KBM-7 (cell line): Measurements from ENCODE around the gene TSC1.
"Not testable (repeated sequence)": the region's sequence is repeated elsewhere in the genome, so short reads cannot be mapped to it uniquely, and the experiment has no call there.

Experiments
- DNase-seq: peaks from one replicate; pipeline ENCODE4 v3.0.0-alpha.2; 2015
- in situ Hi-C: fragments of 300-500 bp; cut with MboI; formaldehyde crosslinking; loops from 2 replicates; pipeline ENCODE4 v1.14.3; 2020; ENCODE audit warnings: low sequenced_read_pairs, low pct_unique_long_range_greater_than_20kb, mixed read lengths

TSC1 gene

DNA sequence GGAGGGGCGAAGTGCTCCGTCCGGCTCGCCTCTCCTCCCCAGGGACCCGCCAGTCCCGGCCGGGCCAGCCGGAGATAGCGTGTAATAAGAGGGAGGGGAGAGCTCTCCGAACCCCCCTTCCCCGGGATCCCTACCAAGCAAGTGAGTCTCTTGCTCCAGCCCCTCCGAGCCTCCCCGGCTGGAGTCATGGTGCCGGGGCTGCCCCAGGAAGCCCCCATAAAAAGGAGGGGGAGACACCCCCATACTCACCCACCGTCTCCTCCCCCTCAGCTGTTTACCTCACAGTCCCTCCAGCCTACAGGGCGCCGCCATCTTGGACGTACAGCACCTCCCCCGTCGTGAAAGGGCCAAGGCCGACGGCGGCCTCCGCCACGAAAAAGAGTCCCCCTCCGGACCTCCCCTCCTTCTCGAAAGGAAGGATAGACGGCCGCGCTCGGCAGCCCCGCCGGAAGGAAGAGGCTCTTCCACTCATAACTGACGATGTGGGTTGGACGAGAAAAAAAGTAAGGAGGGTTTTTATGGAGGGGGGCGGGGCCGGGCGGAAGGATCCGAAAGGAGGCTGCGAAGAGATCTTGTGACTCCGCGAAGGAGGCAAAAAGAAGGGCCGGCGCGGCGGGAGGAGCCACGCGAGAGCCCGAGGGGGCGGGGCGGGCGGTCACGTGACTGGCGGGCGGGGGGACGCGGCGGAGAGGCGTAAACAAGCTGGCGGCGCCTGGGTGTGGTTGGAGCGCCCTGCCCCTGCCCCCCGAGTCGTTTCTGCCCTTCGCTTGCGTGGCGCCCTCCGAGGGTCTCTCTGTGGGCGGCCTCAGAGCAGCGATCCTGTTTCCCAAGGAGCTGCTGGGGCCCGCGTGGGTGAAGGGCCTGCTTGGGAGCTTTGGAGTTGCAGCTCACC, at the start of gene TSC1:
TSC1 (minus strand) TSS at position 323 of the 892 bp plus-strand sequence. CDS start 15,744 bp downstream, outside the sequence.
- DNase-seq: peak; percentile 94
- in situ Hi-C loops: no loop called here

DNA sequence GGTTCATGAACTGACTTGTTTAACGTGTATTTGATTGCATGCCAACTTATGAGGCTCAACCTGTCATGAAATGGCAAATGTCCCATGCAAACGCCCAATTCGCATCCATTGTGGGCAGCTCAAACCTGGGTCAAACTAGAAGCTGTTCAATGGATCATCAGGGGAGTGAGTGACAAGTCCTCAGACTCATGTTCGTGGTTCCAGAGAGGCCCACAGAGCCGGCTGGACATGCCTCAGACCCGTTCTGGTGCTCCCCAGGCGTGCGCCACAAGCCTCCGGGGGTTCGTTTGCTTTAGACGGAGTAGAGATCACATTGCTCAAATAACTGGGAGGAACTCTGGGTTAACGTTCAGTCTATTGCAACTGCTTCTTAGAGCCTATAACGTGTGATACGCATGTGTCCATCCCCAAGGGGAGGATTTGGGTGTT, 49.1 kb upstream of the TSC1 start:
- in situ Hi-C loops: no loop called here
- DNase-seq: no peak

DNA sequence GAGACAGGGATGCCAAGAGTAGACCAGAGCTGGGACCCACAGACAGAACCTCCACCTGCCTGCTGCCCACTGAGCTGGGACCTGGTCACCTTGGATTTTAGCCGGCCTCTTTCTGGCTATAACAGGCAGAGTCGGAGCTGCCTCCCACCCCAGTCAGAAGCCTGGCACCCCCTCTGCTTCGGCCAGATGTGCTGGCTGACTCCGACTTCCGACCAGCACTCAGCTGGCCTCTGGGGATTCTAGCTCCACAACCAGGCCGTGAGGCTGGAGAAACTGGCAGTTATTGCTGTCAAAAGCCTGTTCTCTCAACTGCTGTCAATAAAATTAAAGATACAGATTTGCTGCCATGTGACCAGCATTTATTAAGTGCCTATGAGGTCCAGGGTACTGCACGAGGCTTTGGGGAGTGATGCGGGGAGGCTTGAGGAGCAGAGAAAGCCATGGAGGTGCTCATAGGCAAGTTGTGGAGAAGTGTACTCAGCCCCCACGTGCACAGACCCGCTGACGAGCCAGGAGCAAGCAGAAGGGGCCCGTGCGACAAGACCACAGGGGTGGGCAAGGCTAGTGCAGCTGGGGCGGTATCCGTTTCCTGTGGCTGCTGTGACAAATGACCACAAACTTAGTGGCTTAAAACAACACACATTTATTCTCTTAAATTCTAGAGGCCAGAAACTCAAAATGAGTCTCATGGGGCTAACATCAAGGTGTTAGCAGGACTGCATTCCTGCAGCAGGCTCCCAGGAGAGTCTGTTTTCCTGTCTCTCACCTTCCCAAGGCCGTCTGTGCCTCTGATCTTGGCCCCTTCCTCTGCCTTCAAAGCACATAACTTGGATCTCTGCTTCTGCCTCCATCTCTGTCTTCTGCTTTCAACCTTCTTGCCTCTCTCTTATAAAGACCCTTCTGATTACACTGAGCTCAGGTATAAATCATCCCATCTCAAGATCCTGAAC, 47.2 kb upstream of the TSC1 start:
- in situ Hi-C loops: no loop called here
- peak; percentile 68 for DNase-seq

DNA sequence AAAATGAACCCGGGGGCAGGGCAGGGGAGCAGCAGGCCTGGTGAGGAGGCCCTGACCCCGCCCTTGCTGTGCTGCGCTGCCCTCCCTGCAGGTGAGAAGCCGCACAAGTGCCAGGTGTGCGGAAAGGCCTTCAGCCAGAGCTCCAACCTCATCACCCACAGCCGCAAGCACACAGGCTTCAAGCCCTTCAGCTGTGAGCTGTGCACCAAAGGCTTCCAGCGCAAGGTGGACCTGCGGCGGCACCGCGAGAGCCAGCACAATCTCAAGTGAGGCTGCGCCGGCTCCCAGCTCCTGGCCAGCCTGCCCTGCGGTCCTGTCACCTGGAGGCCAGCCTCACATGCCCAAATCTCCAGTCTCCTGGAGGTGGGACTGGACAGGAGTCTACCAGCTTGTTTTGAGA, 46.4 kb upstream of the TSC1 start:
- in situ Hi-C loops: no loop called here
- DNase-seq: no peak

DNA sequence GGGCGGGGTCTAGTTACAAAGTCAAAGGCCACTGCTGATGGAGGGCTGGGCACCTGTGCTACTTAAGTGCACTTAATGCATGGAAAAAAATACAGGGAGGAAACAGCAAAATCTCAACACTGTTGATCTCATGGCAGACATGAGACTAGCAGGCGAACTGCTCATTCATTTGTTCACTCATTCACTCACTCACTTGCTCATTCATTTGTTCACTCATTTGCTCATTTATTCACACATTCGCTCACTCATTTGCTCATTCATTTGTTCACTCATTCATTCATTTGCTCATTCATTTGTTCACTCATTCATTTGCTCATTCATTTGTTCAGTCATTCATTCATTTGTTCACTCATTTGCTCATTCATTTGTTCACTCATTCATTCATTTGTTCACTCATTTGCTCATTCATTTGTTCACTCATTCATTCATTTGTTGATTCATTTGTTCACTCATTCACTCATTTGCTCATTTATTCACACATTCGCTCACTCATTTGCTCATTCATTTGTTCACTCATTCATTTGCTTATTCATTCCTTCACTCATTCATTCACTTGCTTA, 45.7 kb upstream of the TSC1 start:
- in situ Hi-C loops, DNase-seq: not testable (repeated sequence)

DNA sequence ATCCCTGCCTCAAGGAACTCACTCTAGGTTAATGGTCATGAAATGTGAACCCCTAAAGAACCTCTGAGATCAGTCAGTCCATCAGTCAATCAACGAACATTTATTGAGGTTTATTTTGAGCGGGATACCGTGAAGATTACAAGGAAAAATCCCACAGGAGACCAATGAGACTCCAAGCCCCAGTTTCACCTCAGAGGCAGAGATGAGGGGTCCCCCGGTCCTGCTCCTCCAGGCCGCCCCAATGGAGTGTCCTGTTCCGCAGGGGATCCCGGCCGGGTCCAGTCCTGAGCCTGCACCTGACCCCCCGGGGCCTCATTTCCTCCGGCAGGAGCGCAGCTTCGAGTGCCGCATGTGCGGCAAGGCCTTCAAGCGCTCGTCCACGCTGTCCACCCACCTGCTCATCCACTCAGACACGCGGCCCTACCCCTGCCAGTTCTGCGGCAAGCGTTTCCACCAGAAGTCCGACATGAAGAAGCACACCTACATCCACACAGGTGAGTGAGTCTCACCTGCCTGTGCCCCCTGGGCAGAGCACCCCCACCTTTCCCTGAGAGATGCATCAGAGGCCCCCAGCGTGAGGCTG, 45.1 kb upstream of the TSC1 start:
- DNase-seq: no peak
- in situ Hi-C loops: no loop called here

DNA sequence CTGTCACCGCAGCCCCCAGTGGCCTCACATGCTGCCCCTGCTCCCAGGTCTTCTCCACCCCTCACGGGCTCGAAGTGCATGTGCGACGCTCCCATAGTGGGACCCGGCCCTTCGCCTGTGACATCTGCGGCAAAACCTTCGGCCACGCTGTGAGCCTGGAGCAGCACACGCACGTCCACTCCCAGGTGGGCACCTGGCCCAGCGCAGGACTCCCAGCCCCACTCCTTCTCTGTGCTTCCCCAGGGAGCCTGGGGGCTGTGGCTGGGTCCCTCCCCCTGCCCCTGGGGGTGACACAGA, 44.5 kb upstream of the TSC1 start:
- no peak for DNase-seq
- in situ Hi-C loops: no loop called here

DNA sequence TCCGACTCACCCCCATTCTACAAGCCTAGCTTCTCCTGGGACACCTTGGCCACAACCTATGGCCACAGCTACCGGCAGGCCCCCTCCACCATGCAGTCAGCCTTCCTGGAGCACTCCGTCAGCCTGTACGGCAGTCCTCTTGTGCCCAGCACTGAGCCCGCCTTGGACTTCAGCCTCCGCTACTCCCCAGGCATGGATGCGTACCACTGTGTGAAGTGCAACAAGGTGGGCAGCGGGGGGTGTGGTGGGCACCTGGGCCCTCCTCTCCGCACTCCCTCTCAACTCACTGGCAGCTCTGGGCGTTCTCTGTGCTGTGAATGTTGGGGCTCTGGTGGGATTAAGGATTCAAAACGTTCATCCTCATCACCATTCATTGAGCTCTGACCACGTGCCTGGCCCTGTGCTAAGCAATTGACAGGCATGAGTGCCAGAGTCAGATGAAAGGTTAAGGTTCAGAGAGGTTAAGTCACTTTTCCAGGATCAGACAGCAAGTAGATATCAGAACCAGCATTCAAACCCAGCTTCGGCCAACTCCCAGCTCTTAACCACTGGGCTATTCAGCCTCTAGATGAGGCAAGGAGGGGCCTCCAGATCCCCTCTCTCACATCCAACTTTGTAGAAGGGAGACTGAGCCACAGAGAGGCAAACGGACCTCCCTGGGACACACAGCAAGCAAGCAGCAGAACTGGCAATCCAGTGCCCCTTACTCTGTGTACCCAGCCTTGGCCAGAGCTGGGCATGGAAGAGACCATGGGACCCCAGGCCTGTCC, 44.0 kb upstream of the TSC1 start:
- no peak for DNase-seq
- in situ Hi-C loops: no loop called here

DNA sequence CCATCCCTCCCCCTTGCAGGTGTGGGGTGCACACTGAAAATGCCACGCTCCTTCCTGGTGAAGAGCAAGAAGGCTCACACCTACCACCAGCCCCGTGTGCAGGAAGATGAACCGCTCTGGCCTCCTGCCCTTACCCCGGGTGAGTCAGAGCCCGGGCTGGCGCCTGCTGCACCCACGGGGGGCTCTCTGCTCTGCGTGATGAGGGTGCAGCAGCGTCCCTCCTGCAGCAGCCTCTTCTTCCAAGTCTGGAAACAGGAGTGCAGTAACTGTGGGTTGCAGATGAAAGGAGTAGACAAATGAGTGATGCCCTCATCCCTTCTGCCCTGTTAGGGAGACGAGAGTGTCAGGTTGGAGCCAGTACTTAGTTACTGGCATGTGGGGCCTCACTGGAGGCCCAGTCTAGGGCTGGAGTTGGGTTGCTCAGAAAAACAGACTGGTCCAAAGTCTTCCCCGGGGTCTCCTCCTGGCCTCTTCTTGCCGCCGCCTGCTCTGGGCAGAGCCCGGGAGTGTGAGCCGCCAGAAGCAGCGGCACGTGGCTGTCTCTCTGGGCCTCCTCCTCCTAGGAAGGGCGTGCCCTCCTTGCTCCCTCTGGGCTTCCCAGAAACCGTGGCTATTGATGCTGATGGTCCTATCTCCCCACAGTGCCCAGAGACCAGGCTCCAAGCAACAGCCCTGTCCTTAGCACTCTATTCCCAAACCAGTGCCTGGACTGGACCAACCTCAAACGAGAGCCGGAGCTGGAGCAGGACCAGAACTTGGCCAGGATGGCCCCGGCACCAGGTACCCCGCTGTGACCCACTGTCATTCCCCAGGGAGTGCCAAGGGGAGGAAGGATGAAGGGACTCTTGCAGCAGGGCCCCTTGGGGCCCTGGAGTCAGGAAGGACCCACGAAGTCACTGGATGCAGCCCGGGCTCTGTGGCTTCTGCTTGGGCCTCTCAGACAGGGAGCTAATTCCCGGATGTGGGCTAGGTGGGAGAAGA, 42.5 kb upstream of the TSC1 start:
- DNase-seq: no peak
- in situ Hi-C loops: no loop called here

DNA sequence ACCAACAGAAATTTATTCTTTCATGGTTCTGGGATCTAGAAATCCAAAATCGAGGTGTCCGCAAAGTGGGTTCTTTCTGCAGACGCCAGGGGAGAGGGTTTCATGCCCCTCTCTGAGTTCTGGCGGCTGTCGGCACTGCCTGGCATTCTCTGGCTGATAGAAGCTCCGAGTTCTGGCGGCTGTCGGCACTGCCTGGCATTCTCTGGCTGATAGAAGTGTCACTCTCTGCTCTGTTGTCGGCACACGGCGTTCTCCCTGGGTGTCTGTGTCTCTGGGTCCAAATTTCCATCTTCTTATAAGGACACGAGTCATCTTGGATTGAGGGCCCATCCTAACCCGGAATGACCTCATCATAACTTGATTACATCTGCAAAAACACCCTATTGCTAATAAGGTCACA, 41.7 kb upstream of the TSC1 start:
- in situ Hi-C loops: no loop called here
- DNase-seq: no peak

DNA sequence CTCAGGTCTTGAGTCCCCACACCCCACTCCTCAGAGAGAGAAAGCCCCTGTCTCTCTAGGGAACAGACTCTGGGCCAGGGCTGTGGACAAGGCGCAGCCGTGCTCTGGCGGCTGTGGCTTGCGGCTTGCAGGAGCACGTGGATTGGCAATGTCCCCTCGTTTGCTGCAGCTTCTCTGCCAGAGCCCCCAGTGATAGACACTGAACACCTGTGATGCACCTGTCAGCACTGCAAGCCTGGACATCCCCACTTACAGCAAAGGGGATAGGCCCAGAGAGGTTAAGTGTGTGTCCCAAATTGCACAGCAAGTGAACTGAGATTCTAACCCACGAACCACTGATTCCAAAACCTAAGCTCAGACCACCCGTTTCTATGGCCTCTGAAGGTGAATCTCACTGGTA, 41.1 kb upstream of the TSC1 start:
- DNase-seq: no peak
- in situ Hi-C loops: no loop called here

DNA sequence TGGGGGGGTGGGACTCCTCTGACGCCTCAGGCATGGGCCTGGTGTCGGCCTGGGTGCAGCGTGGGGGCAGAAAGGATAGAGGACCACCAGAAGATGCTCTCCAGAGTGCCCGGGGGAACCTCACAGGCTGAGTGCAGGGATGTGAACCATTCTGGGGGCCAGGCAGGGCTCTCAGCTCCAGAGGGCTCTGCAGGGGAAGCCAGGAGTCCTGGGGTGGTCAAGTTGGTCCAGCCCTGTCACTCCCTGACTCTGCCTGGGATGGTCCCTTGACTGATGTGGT, 40.6 kb upstream of the TSC1 start:
- in situ Hi-C loops: no loop called here
- DNase-seq: no peak

DNA sequence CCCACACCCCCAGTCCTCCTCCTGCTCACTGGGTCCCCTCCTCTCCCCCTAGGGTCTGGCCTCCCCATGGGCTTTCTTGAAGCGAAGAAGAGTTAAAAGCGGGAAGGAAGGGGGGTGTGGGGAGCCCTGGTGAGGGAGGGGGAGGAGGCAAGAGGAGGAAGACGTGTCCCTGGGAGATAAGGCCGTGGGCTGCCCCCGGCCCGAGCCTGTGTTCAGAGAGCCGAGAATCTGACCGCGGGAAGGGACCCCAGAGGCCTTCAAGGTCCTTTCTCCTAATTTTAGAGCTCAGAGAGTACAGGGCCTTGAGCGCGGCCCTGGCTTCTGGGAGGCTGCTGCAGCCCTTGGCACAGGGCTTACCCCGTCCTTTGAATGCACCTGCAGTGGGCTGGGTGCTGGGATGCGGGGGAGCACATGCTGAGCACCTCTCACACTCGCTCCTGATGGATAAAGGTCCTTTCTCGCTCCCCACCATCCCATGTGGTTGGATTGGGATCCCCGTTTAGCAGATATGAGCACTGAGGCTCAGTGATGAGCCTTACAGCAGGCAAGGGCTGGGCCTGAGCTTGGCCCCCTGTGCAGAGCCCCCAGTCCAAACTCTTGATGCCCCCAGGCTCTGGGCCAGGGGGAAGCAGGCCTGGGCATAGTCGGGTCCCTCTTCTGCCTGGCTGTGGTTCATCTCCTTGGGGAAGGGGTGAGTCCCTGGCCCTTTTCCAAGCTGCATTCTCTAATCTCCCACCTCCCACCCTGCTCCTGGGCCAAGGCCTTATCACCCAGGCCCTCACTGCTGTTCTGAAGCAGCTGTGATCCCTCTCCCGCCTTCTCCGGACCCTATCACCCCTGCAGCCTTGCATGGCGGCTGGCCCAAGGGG, 40.0 kb upstream of the TSC1 start:
- peak; percentile 62 for DNase-seq
- in situ Hi-C loops: no loop called here

DNA sequence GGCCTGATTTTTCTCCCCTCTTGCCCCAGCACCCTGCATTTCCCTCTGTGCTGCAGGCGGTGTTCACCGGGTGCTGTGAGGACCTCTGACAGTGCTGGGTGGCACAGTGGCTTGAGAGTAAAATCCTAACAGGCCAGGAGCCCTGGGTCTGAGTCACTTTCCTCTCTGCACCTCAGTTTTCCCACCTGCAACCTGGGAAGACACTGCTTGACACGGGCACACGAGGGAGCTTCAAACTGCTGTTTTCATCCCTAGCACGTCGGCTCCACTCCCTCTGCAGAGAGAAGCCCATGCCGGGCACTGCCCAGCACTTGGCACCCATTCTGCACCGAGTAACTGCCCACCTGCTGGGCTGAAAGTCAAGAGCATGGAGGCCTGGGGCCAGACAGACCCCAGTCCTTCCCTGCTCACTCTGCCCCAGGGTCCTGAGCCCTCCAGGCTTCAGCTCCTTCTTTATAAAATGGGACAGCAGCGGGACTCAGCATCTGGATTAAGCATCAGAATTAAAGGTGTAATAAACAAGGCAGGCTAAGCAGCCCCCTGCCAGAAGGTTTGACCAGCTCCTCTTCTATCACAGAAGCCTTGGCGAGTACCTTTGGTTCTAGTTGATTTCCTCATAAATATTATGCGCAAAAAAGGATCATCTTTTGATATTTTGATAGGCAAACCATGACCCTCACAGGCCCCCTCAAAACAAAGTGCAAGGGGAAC, 39.2 kb upstream of the TSC1 start:
- in situ Hi-C loops: no loop called here
- no peak for DNase-seq

DNA sequence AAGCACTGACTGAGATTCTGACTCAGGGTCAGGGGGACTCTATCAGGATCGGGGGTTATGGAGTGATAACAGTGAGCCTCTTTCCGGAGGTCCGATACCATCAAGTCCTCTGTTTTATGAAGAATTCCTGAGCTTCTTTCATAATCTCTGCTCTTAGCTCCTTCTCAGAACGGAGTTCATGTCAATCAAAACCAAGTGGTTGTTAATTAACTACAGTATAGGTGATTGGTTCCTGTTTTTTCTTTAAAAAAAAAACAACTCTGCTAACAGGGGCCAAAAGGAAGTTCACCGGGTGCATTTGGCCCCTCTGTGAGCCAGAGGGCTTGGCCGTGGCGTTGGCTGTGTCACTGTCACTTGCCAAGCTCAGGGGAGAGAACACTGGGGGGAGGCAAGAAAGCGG, 38.0 kb upstream of the TSC1 start:
- peak; percentile 67 for DNase-seq

DNA sequence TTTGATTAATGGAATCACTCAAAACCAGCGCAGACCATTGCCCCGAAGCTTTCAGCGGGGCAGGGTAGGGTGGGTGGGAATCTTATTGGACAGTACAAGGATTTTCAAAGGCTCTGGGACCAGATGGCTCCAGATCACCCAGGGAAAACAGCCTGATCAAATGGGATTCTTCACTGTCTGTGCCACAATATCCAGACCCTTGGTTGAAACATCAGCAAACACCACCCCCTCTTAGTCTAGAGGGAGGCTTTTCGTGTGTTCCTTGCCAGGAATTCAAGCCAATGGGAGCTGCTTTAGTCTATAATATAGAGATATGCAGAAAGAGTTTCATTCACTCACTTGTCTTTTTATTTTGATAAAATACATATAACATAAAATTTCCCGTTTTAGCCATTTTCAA, 35.7 kb upstream of the TSC1 start:
- in situ Hi-C loops: no loop called here
- no peak for DNase-seq

More for the DNA sequence above, 38.0 kb upstream of the TSC1 start:
- in situ Hi-C loops: no loop called here
